LNCaP clone FGC (cell line): Measurements from ENCODE around the gene OR4N2.
"Not testable (repeated sequence)": the region's sequence is repeated elsewhere in the genome, so short reads cannot be mapped to it uniquely, and the experiment has no call there.

Experiments used
- DNase-seq: peaks from one replicate; pipeline ENCODE4 v3.0.0-alpha.2; 2011; ENCODE audit warnings: low read depth
- H3K4me3 ChIP-seq: 2 replicates; pipeline ENCODE4 v1.5.1; 2011; ENCODE audit warnings: mild to moderate bottlenecking, low read depth, low read length, control low read depth
- CTCF ChIP-seq: IDR thresholded peaks from 2 replicates; pipeline ENCODE4 v1.5.1; 2012; ENCODE audit warnings: mild to moderate bottlenecking; ENCODE audit not compliant: control insufficient read depth, insufficient read depth; ENCODE audit errors: extremely low read depth

Gene OR4N2

GRCh38 chr14:19827626-19828244 lies 24.2 kb downstream of the OR4N2 start:
- not testable (repeated sequence) for H3K4me3 ChIP-seq, DNase-seq
- TF ChIP-seq CTCF: peak; percentile 38

- TF ChIP-seq CTCF: no peak
- H3K4me3 ChIP-seq: no peak overlapping the region
- DNase-seq: no peak
Measured at GRCh38 chr14:19828314-19828713, 24.7 kb downstream of the OR4N2 start.

- not testable (repeated sequence) for DNase-seq, H3K4me3 ChIP-seq
Measured at GRCh38 chr14:19834203-19834848, 30.8 kb downstream of the OR4N2 start.

GRCh38 chr14:19838433-19838832 lies 34.9 kb downstream of the OR4N2 start:
- no peak for DNase-seq
- no peak for TF ChIP-seq CTCF
- no peak overlapping the region for H3K4me3 ChIP-seq

- no peak for DNase-seq
- no peak for TF ChIP-seq CTCF
Measured at GRCh38 chr14:19851365-19851764, 47.8 kb downstream of the OR4N2 start.

GRCh38 chr14:19866061-19866669 lies 62.6 kb downstream of the OR4N2 start:
- not testable (repeated sequence) for H3K4me3 ChIP-seq, DNase-seq

More at GRCh38 chr14:19851365-19851764, 47.8 kb downstream of the OR4N2 start:
- H3K4me3 ChIP-seq: no peak overlapping the region

- peak; percentile 24; the same call in 1 of the 2 replicates for TF ChIP-seq CTCF
- no peak overlapping the region for H3K4me3 ChIP-seq
- no peak for DNase-seq
Measured at GRCh38 chr14:19873178-19873577, 69.6 kb downstream of the OR4N2 start.

- no peak for DNase-seq
- no peak within 1 kb of the TSS for H3K4me3 ChIP-seq
- TF ChIP-seq CTCF: no peak
Measured at GRCh38 chr14:19874842-19875241, 71.3 kb downstream of the OR4N2 start, which contains the start of gene OR4K2. OR4K2 (plus strand) TSS chr14:19875142; CDS start chr14:19876268, 1,126 bp downstream.
